ENCODE results near the gene TMEM178B. TPM values are rescaled to one million over a fixed set of nuclear protein-coding genes. Genes with fewer than 3 reads are reported as not detected.
A peak's percentile ranks its signal among the peaks of the same experiment; 100 is the strongest.

TMEM178B gene
- total RNA-seq, 1 experiment from 2014 or later, result 0.73 TPM

- H3K9me3 ChIP-seq (replicated peaks), result no peaks in the 10 kb centered on the region; the same call in 1 of the 2 replicates
- H3K4me1 ChIP-seq, result 0 out of 2 replicates have a peak, but pooled peaks cover 3% of the 10 kb centered on the region
- no peak for DNase-seq
- H3K27ac ChIP-seq, result no peak overlapping the region
- H3K4me3 ChIP-seq, result no peak overlapping the region
- H3K27me3 ChIP-seq, result no peaks in the 10 kb centered on the region
- no peaks in the 10 kb centered on the region for H3K36me3 ChIP-seq
These were observed 71.2 kb downstream of the TMEM178B start for GRCh38 chr7:141144921-141145629.

DNA sequence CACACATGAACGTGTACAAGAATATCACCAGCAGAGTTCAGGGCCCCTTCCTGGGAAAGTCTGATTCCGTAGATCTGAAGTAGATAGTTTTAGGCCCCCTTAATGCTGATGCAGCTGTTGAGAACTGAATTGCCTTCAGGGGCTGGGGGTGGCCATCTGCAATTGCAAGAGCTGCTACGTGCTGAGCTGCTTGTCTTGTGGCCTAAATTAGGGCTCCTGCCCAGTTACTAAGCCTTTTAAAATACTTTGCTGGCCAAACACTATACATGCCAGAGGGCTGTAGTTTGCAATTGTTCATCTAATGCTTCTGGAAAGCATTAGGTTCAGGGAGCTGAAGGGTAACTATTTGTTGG is 71.7 kb downstream of the TMEM178B start:
- no peak for DNase-seq
- H3K4me3 ChIP-seq, result no peak overlapping the region
- no peaks in the 10 kb centered on the region for H3K36me3 ChIP-seq
- H3K27ac ChIP-seq, result no peak overlapping the region
- H3K4me1 ChIP-seq, result 0 out of 2 replicates have a peak, but pooled peaks cover 3% of the 10 kb centered on the region
- no peaks in the 10 kb centered on the region for H3K27me3 ChIP-seq
- no peaks in the 10 kb centered on the region; the same call in 1 of the 2 replicates for H3K9me3 ChIP-seq (replicated peaks)

- no peaks in the 10 kb centered on the region; the same call in 1 of the 2 replicates for H3K9me3 ChIP-seq (replicated peaks)
- no peaks in the 10 kb centered on the region for H3K27me3 ChIP-seq
- H3K4me1 ChIP-seq, result no peaks in the 10 kb centered on the region
- H3K27ac ChIP-seq, result no peak overlapping the region
- DNase-seq, result no peak
- H3K36me3 ChIP-seq, result no peaks in the 10 kb centered on the region
- H3K4me3 ChIP-seq, result no peak overlapping the region
These were observed 73.6 kb downstream of the TMEM178B start for GRCh38 chr7:141147482-141147881.

- no peak for DNase-seq
- Histone ChIP-seq H3K27ac (no peak overlapping the region), H3K36me3 (no peaks in the 10 kb centered on the region), H3K4me1 (no peaks in the 10 kb centered on the region), H3K4me3 (no peak overlapping the region), H3K9me3 (replicated peaks) (no peaks in the 10 kb centered on the region), H3K27me3 (no peaks in the 10 kb centered on the region)
These were observed 76.6 kb downstream of the TMEM178B start for GRCh38 chr7:141150465-141150864.

DNA sequence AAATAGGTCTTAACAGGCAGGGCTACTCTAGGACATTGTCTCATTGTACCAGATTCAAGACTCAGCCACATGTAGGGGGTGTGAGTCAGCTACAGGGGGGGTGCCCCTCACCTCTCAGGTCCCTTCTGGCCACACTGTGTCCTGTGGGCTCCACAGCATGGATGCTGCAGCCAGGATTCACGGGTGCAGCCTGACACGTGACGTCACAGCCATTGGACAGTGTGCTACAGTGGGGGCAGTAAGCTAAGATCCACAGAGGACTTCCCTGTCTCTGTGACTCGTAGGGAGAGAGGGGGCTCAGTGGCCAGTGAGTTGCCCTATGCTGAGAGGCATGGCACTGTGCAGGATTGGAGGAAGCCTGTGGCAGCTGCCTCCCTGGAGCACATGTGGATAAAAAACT is 77.9 kb downstream of the TMEM178B start:
- no peak for DNase-seq
- no peaks in the 10 kb centered on the region for H3K27me3 ChIP-seq
- H3K4me3 ChIP-seq, result no peak overlapping the region
- no peaks in the 10 kb centered on the region for H3K36me3 ChIP-seq
- H3K4me1 ChIP-seq, result no peaks in the 10 kb centered on the region
- no peaks in the 10 kb centered on the region for H3K9me3 ChIP-seq (replicated peaks)
- H3K27ac ChIP-seq, result no peak overlapping the region

- Histone ChIP-seq H3K4me3 (no peak overlapping the region), H3K36me3 (no peaks in the 10 kb centered on the region), H3K4me1 (no peaks in the 10 kb centered on the region), H3K9me3 (replicated peaks) (no peaks in the 10 kb centered on the region), H3K27ac (no peak overlapping the region), H3K27me3 (no peaks in the 10 kb centered on the region)
- no peak for DNase-seq
These were observed 79.4 kb downstream of the TMEM178B start for GRCh38 chr7:141153231-141153630.

DNA sequence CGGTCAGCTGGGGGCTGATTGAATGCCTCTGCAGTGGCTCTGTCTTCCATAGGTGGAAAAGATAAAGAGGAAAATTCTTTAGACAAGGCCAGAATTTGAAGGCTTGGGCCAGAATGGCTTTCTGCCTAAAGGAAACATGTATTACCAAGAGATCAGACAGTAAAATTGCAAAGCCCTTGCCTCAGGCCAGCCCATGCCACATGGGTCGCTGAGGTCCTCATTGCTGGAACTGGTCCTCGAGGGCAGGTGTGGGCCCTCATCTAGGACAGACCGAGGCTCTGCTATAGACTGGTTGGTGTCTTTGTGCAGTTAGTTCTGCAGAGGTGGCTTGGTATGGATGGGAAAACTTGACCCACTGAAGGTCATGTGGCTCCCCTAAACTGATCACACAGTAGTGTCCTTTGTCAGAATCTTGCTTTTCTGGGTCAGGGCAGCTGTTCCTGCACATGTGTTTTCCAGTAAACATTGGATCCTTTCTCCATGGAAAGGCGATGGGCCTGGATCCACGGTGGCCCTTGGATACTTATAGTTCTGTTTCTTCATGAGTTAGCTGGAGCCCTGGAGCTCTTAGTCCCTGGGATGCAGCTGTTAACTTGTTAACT is 80.4 kb downstream of the TMEM178B start:
- Histone ChIP-seq H3K4me3 (no peak overlapping the region), H3K27ac (no peak overlapping the region), H3K9me3 (replicated peaks) (no peaks in the 10 kb centered on the region), H3K4me1 (no peaks in the 10 kb centered on the region), H3K27me3 (no peaks in the 10 kb centered on the region), H3K36me3 (no peaks in the 10 kb centered on the region)
- no peak for DNase-seq

GRCh38 chr7:141156407-141156806 is 82.5 kb downstream of the TMEM178B start:
- H3K4me3 ChIP-seq, result no peak overlapping the region
- no peak overlapping the region for H3K27ac ChIP-seq
- no peak for DNase-seq
- H3K27me3 ChIP-seq, result no peaks in the 10 kb centered on the region
- no peaks in the 10 kb centered on the region for H3K36me3 ChIP-seq
- no peaks in the 10 kb centered on the region for H3K4me1 ChIP-seq
- H3K9me3 ChIP-seq (replicated peaks), result no peaks in the 10 kb centered on the region

- H3K27me3 ChIP-seq, result no peaks in the 10 kb centered on the region; the same call in 1 of the 2 replicates
These were observed 83.4 kb downstream of the TMEM178B start for GRCh38 chr7:141157138-141157765.

DNA sequence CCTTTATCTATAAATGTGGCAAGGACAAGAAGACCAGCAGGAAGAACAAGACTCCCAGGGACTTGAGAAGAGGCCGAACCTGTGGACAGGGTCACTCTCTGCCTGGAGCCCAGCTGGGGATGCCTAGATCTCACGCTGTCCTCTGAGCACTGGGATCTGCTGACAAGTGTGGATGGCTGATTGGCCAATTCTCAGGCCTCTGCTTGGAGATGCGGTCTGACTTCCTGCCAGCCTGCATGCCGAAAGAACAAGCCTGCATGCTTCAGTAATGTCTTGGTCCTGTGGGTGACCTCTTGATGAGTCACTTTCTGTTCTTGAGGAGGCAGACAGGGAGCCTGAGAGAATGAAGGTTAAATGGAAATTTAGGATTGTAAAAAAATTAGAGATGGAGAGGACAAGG is 84.7 kb downstream of the TMEM178B start:
- Histone ChIP-seq H3K27ac (no peak overlapping the region), H3K9me3 (replicated peaks) (no peaks in the 10 kb centered on the region), H3K36me3 (no peaks in the 10 kb centered on the region), H3K4me1 (no peaks in the 10 kb centered on the region), H3K4me3 (no peak overlapping the region), H3K27me3 (no peaks in the 10 kb centered on the region; the same call in 1 of the 2 replicates)
- DNase-seq, result peak; percentile 19 to 32

More at GRCh38 chr7:141157138-141157765, 83.4 kb downstream of the TMEM178B start:
- Histone ChIP-seq H3K36me3 (no peaks in the 10 kb centered on the region), H3K9me3 (replicated peaks) (no peaks in the 10 kb centered on the region), H3K4me1 (no peaks in the 10 kb centered on the region), H3K27ac (no peak overlapping the region), H3K4me3 (no peak overlapping the region)
- DNase-seq, result no peak

DNA sequence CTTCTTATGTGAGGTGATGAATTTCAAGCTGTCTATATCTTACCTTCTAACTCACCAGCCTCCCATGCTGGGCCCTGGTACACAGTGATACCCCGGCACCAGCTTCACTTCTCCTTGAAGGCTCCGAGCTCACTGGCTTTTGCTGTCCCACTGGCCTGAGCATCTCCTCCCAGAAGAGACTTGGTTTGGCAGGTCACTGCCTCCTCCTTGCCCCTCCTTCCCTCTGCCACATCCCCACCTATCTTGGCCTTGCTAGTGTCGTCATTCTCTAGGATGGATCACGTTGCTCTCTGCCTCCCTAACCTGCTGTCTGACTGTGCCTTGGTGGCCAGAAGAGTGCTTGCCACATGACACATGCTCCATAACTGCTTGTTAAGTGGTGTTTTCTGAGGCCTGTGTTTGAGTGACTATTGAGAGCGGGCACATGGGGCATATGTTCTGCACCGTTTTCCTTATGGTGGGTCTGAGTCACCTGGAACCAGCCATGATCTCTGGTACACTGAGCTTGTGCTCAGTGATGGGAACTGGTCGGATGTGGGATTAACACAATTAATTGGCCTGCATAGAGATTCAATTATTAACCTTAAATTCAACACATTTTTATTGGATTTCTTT is 86.5 kb downstream of the TMEM178B start:
- H3K4me1 ChIP-seq, result no peaks in the 10 kb centered on the region
- no peaks in the 10 kb centered on the region for H3K9me3 ChIP-seq (replicated peaks)
- no peaks in the 10 kb centered on the region; the same call in 1 of the 2 replicates for H3K27me3 ChIP-seq
- H3K4me3 ChIP-seq, result no peak overlapping the region
- DNase-seq, result no peak
- H3K27ac ChIP-seq, result no peak overlapping the region
- no peaks in the 10 kb centered on the region for H3K36me3 ChIP-seq

- Histone ChIP-seq H3K27me3 (no peaks in the 10 kb centered on the region; the same call in 1 of the 2 replicates), H3K9me3 (replicated peaks) (no peaks in the 10 kb centered on the region), H3K4me1 (no peaks in the 10 kb centered on the region), H3K4me3 (no peak overlapping the region), H3K27ac (no peak overlapping the region), H3K36me3 (no peaks in the 10 kb centered on the region)
- no peak for DNase-seq
These were observed 88.0 kb downstream of the TMEM178B start for GRCh38 chr7:141161550-141162535.

DNA sequence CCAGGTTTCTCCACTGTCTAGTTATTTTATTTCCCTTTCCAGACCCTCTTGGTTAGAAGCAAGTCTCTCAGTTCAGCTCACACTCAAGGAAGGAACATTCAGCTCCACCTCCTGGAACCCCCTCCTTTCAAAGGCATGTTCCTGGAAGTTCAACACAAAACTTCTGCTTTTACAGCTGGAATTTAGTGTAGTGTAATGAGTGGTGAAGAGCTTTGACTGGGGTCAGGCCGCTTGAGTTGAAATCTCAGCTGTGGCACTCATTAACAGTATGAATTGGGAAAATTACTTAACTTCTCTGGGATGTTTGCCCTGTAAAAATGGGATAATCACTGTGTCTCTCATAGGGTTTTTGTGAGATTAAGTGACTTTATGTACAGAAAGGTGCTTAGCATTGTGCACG is 91.7 kb downstream of the TMEM178B start:
- no peak overlapping the region for H3K27ac ChIP-seq
- H3K9me3 ChIP-seq (replicated peaks), result no peaks in the 10 kb centered on the region
- no peak overlapping the region for H3K4me3 ChIP-seq
- H3K36me3 ChIP-seq, result no peaks in the 10 kb centered on the region
- H3K27me3 ChIP-seq, result no peaks in the 10 kb centered on the region; the same call in 1 of the 2 replicates
- no peak for DNase-seq
- no peaks in the 10 kb centered on the region for H3K4me1 ChIP-seq

DNA sequence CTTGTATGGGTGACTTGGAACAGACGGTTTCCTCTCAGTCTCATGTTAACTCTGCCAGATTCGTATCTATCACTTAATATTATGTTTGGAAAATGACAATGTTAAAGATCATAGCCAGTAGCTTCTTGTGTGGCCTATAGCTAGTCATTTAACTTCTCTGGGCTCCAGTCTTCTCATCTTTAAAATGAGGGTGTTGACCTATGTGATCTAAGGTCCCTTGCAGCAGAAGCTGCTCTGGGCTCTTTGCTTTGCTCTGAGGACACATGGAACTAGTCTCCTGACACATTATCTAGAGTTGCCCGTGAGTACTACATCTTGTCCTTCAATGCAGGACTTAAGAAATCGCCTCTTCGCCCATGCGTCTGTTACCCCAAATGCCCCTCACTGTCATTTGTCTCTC is 93.1 kb downstream of the TMEM178B start:
- Histone ChIP-seq H3K27me3 (no peaks in the 10 kb centered on the region; the same call in 1 of the 2 replicates), H3K4me1 (no peaks in the 10 kb centered on the region), H3K4me3 (no peak overlapping the region), H3K9me3 (replicated peaks) (no peaks in the 10 kb centered on the region), H3K36me3 (no peaks in the 10 kb centered on the region), H3K27ac (no peak overlapping the region)
- no peak for DNase-seq

Data from SJCRH30 (cell line).